ENCODE measurements around the gene NSL1.

DNA sequence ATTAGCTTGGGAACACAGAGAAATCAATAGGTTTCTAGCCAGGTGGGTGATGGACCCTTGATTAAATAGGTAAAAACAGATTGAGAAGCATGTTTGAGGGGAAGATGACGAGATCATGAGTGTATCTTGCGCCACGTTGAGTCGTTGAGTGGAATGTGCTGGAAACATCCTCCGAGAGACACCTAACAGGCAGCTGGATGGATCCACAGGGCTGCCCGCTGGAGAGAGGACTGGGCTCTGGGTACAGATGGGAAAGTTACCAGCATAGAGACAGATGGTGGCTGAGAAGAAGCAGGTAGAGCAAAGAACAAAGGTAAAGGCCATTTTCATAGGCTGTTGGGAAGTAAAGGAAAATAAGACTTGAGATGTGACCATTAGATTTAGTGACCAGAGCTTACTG is 107.5 kb downstream of the NSL1 start:
- TF ChIP-seq, protein P1, sequence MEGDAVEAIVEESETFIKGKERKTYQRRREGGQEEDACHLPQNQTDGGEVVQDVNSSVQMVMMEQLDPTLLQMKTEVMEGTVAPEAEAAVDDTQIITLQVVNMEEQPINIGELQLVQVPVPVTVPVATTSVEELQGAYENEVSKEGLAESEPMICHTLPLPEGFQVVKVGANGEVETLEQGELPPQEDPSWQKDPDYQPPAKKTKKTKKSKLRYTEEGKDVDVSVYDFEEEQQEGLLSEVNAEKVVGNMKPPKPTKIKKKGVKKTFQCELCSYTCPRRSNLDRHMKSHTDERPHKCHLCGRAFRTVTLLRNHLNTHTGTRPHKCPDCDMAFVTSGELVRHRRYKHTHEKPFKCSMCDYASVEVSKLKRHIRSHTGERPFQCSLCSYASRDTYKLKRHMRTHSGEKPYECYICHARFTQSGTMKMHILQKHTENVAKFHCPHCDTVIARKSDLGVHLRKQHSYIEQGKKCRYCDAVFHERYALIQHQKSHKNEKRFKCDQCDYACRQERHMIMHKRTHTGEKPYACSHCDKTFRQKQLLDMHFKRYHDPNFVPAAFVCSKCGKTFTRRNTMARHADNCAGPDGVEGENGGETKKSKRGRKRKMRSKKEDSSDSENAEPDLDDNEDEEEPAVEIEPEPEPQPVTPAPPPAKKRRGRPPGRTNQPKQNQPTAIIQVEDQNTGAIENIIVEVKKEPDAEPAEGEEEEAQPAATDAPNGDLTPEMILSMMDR (IDR thresholded peaks at IDR 0.05) = no peak
- no peak for TF ChIP-seq EZH2 (IDR thresholded peaks at IDR 0.05; ENCODE audit: borderline replicate concordance, insufficient read depth, low read depth, low read length, poor library complexity, severe bottlenecking)

Measured in B cell (primary cell).